SK-N-SH treated with all-trans-retinoic acid at 6 μM for 48 hours (cell line): ENCODE data around the gene CBFA2T2.

ENCODE experiments used
- ARNTL ChIP-seq: fragments of 450-650 bp; formaldehyde crosslinking; IDR thresholded peaks from 2 replicates; pipeline ENCODE4 v1.5.0; 2020; ENCODE audit warnings: low read depth, mild to moderate bottlenecking, moderate library complexity, borderline replicate concordance
- TSHZ2 ChIP-seq: fragments of 250-450 bp; sonication (Bioruptor Pico); IDR thresholded peaks from 2 replicates; pipeline ENCODE4 v1.5.0; 2020; ENCODE audit warnings: mild to moderate bottlenecking, moderate library complexity
- ZFP3 ChIP-seq: fragments of 250-450 bp; sonication (Bioruptor Pico); IDR thresholded peaks from 2 replicates; pipeline ENCODE4 v1.5.0; 2020; ENCODE audit warnings: mild to moderate bottlenecking, moderate library complexity
- ZFP30 ChIP-seq: fragments of 450-650 bp; formaldehyde crosslinking; IDR thresholded peaks from 2 replicates; pipeline ENCODE4 v1.5.0; 2022; ENCODE audit warnings: mild to moderate bottlenecking, moderate library complexity
- ZNF70 ChIP-seq: fragments of 450-650 bp; formaldehyde crosslinking; IDR thresholded peaks from 2 replicates; pipeline ENCODE4 v1.5.0; 2020; ENCODE audit warnings: mild to moderate bottlenecking, moderate library complexity

GRCh38 chr20:33660035-33660684 lies 170.3 kb downstream of the CBFA2T2 start:
- no peak for TF ChIP-seq ZNF70 (CRISPR knock-in tag)
- TF ChIP-seq ARNTL (CRISPR knock-in tag): no peak
- no peak for TF ChIP-seq TSHZ2 (CRISPR knock-in tag)
- no peak for TF ChIP-seq ZFP3 (CRISPR knock-in tag)
- TF ChIP-seq ZFP30 (CRISPR knock-in tag): no peak
